GM23338 (cell line): ENCODE data around the gene DPEP2NB. TPM values are rescaled to one million over a fixed set of nuclear protein-coding genes. Genes with fewer than 3 reads are reported as not detected.

ENCODE experiments used
- ATAC-seq: fragments of 200-7000 bp; cut with Tn5 transposase; 3 replicates; pipeline ENCODE4 v1.9.1; 2020
- DNase-seq: peaks from one replicate; pipeline ENCODE4 v3.0.0-alpha.2; 2015; ENCODE audit warnings: low spot score
- H2AFZ ChIP-seq: fragments of 200-600 bp; sonication (generic); 2 replicates; pipeline ENCODE4 v1.8.0; 2016; ENCODE audit warnings: antibody characterized with exemption, mild to moderate bottlenecking, moderate library complexity
- H3F3A ChIP-seq: fragments of 200-600 bp; sonication (generic); replicated peaks from 2 replicates; pipeline ENCODE4 v1.8.0; 2017; ENCODE audit warnings: antibody characterized with exemption, mixed run types, low read depth
- H3K27ac ChIP-seq: fragments of 200-600 bp; sonication (generic); 2 replicates; pipeline ENCODE4 v1.6.1; 2016; ENCODE audit warnings: low read depth
- H3K27me3 ChIP-seq: fragments of 200-600 bp; sonication (generic); 2 replicates; pipeline ENCODE4 v1.8.0; 2016; ENCODE audit warnings: mild to moderate bottlenecking, mixed run types, moderate library complexity; ENCODE audit not compliant: insufficient read depth
- H3K36me3 ChIP-seq: fragments of 200-600 bp; sonication (generic); 2 replicates; pipeline ENCODE4 v1.8.0; 2016; ENCODE audit warnings: mild to moderate bottlenecking; ENCODE audit not compliant: insufficient read depth
- H3K4me1 ChIP-seq: fragments of 200-600 bp; sonication (generic); 2 replicates; pipeline ENCODE4 v1.8.0; 2016; ENCODE audit warnings: mild to moderate bottlenecking, moderate library complexity; ENCODE audit not compliant: insufficient read depth
- H3K4me2 ChIP-seq: fragments of 200-600 bp; sonication (generic); 2 replicates; pipeline ENCODE4 v1.7.1; 2017; ENCODE audit warnings: mixed run types
- H3K4me3 ChIP-seq: fragments of 200-600 bp; sonication (generic); 2 replicates; pipeline ENCODE4 v1.6.1; 2016; ENCODE audit warnings: mixed run types
- H3K79me2 ChIP-seq: fragments of 200-600 bp; sonication (generic); replicated peaks from 2 replicates; pipeline ENCODE4 v1.8.0; 2017; ENCODE audit warnings: mild to moderate bottlenecking; ENCODE audit not compliant: insufficient read depth
- H3K9me2 ChIP-seq: fragments of 200-600 bp; sonication (generic); 2 replicates; pipeline ENCODE4 v1.8.0; 2017; ENCODE audit not compliant: insufficient read depth
- H4K20me1 ChIP-seq: fragments of 200-600 bp; sonication (generic); replicated peaks from 2 replicates; pipeline ENCODE4 v1.8.0; 2017; ENCODE audit warnings: mild to moderate bottlenecking; ENCODE audit not compliant: insufficient read depth
- H3K27ac Mint-ChIP-seq: 2 replicates; pipeline ENCODE4 v1.8.0; 2020; ENCODE audit warnings: inconsistent platforms, mild to moderate bottlenecking, moderate library complexity, mixed read lengths
- H3K27me3 Mint-ChIP-seq: 3 replicates; pipeline ENCODE4 v1.8.0; 2022; ENCODE audit warnings: low read depth, mild to moderate bottlenecking, moderate library complexity, mixed read lengths, inconsistent platforms; ENCODE audit not compliant: insufficient read depth, poor library complexity
- H3K36me3 Mint-ChIP-seq: 3 replicates; pipeline ENCODE4 v1.8.0; 2021; ENCODE audit warnings: low read depth, mild to moderate bottlenecking, inconsistent platforms, moderate library complexity, mixed read lengths
- H3K4me1 Mint-ChIP-seq: 3 replicates; pipeline ENCODE4 v1.8.0; 2020; ENCODE audit warnings: mild to moderate bottlenecking, inconsistent platforms, mixed read lengths
- H3K4me3 Mint-ChIP-seq: 3 replicates; pipeline ENCODE4 v1.8.0; 2021; ENCODE audit warnings: moderate library complexity, mild to moderate bottlenecking, inconsistent platforms, mixed read lengths
- H3K9me3 Mint-ChIP-seq: 3 replicates; pipeline ENCODE4 v1.8.0; 2020; ENCODE audit warnings: moderate library complexity, mild to moderate bottlenecking, inconsistent platforms, mixed read lengths
- CREB1 ChIP-seq: fragments of 250-450 bp; sonication (Bioruptor Pico); IDR thresholded peaks from 2 replicates; pipeline ENCODE4 v1.5.0; 2020; ENCODE audit warnings: low read depth, mild to moderate bottlenecking, moderate library complexity
- EZH2 ChIP-seq: fragments of 200-600 bp; sonication (generic); IDR thresholded peaks from one replicate; pipeline ENCODE4 v1.8.0; 2017; ENCODE audit warnings: antibody characterized with exemption, mild to moderate bottlenecking, low read depth; ENCODE audit not compliant: unreplicated experiment
- EZH2phosphoT487 ChIP-seq: fragments of 200-600 bp; sonication (generic); IDR thresholded peaks from one replicate; pipeline ENCODE4 v1.8.1; 2018; ENCODE audit warnings: antibody characterized with exemption; ENCODE audit not compliant: unreplicated experiment
- JUNB ChIP-seq: IDR thresholded peaks from one replicate; pipeline ENCODE4 v1.6.1; 2016; ENCODE audit warnings: antibody characterized with exemption; ENCODE audit not compliant: unreplicated experiment
- POLR2AphosphoS5 ChIP-seq: IDR thresholded peaks from 2 replicates; pipeline ENCODE4 v1.6.1; 2016; ENCODE audit warnings: antibody characterized with exemption, low read depth
- ZNF114 ChIP-seq: fragments of 250-450 bp; sonication (Bioruptor Pico); IDR thresholded peaks from 2 replicates; pipeline ENCODE4 v1.5.0; 2020; ENCODE audit warnings: mild to moderate bottlenecking, moderate library complexity
- polyA plus RNA-seq: library from polyadenylated mRNA; unstranded; fragments of >200 nt; fragmentation: Nextera tagmentation; extraction: Ambion mirVana; gene quantifications from 2 replicates; pipeline ENCODE4 v1.2.1, GENCODE V29; 2016
- total RNA-seq: library from RNA; depleted of rRNA; stranded (reverse); fragments of >200 nt; shearing (Covaris generic); gene quantifications from 2 replicates; pipeline ENCODE4 v1.2.3, GENCODE V29; 2014
- TF ChIP-seq, protein P1 (sequence below), 2 experiments: fragments of 200-600 bp in 1 of 2; sonication (generic) in 1 of 2; conservative IDR thresholded peaks; 2 replicates each; pipeline versions ENCODE4 v1.5.1 to v1.6.1; 2016 to 2017; ENCODE audit warnings: antibody characterized with exemption in 2 of 2, low read depth in 2 of 2, mild to moderate bottlenecking in 2 of 2, moderate library complexity in 1 of 2
- TF ChIP-seq, protein P2 (sequence below): fragments of 250-450 bp; sonication (Bioruptor Pico); IDR thresholded peaks from 2 replicates; pipeline ENCODE4 v1.5.0; 2020; ENCODE audit warnings: mild to moderate bottlenecking, moderate library complexity
- TF ChIP-seq, protein P3 (sequence below): IDR thresholded peaks from 2 replicates; pipeline ENCODE4 v1.6.1; 2016; ENCODE audit warnings: antibody characterized with exemption

Gene DPEP2NB
- total and polyA plus RNA-seq, 2 experiments from 2014 or later: not detected

DNA sequence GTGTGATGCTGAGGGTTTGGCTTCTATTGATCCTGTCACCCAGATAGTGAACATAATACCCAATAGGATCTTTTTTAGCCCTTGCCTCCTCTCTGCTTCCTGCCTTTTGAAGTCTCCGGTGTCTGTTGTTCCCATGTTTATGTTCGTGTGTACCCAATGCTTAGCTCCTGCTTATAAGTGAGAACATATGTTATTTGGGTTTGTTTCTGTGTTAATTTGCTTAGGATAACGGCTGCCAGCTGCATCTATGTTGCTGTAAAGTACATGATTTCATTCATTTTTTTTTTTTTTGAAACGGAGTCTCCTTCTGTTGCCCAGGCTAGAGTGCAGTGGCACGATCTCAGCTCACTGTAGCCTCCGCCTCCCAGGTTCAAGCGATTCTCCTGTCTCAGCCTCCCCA, 30.4 kb upstream of the DPEP2NB start:
- ATAC-seq: no peak
- H3K9me2 ChIP-seq: no peaks in the 10 kb centered on the region
- Mint-ChIP-seq H3K4me3 (no peak overlapping the region), H3K27me3 (no peaks in the 10 kb centered on the region), H3K36me3 (peaks cover 16% of the 10 kb centered on the region), H3K4me1 (no peaks in the 10 kb centered on the region), H3K9me3 (no peaks in the 10 kb centered on the region), H3K27ac (no peak overlapping the region)
- no peak overlapping the region for H3K4me2 ChIP-seq
- no peak for DNase-seq
- TF ChIP-seq JUNB (no peak), ZNF114 (CRISPR knock-in tag) (no peak), EZH2 (no peak), EZH2phosphoT487 (no peak), CREB1 (CRISPR knock-in tag) (no peak), POLR2AphosphoS5 (no peak)
- TF ChIP-seq, protein P1, sequence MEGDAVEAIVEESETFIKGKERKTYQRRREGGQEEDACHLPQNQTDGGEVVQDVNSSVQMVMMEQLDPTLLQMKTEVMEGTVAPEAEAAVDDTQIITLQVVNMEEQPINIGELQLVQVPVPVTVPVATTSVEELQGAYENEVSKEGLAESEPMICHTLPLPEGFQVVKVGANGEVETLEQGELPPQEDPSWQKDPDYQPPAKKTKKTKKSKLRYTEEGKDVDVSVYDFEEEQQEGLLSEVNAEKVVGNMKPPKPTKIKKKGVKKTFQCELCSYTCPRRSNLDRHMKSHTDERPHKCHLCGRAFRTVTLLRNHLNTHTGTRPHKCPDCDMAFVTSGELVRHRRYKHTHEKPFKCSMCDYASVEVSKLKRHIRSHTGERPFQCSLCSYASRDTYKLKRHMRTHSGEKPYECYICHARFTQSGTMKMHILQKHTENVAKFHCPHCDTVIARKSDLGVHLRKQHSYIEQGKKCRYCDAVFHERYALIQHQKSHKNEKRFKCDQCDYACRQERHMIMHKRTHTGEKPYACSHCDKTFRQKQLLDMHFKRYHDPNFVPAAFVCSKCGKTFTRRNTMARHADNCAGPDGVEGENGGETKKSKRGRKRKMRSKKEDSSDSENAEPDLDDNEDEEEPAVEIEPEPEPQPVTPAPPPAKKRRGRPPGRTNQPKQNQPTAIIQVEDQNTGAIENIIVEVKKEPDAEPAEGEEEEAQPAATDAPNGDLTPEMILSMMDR (conservative IDR thresholded peaks at IDR 0.05; ENCODE audit: low read depth in 2 of 2): no peak
- TF ChIP-seq, protein P2, sequence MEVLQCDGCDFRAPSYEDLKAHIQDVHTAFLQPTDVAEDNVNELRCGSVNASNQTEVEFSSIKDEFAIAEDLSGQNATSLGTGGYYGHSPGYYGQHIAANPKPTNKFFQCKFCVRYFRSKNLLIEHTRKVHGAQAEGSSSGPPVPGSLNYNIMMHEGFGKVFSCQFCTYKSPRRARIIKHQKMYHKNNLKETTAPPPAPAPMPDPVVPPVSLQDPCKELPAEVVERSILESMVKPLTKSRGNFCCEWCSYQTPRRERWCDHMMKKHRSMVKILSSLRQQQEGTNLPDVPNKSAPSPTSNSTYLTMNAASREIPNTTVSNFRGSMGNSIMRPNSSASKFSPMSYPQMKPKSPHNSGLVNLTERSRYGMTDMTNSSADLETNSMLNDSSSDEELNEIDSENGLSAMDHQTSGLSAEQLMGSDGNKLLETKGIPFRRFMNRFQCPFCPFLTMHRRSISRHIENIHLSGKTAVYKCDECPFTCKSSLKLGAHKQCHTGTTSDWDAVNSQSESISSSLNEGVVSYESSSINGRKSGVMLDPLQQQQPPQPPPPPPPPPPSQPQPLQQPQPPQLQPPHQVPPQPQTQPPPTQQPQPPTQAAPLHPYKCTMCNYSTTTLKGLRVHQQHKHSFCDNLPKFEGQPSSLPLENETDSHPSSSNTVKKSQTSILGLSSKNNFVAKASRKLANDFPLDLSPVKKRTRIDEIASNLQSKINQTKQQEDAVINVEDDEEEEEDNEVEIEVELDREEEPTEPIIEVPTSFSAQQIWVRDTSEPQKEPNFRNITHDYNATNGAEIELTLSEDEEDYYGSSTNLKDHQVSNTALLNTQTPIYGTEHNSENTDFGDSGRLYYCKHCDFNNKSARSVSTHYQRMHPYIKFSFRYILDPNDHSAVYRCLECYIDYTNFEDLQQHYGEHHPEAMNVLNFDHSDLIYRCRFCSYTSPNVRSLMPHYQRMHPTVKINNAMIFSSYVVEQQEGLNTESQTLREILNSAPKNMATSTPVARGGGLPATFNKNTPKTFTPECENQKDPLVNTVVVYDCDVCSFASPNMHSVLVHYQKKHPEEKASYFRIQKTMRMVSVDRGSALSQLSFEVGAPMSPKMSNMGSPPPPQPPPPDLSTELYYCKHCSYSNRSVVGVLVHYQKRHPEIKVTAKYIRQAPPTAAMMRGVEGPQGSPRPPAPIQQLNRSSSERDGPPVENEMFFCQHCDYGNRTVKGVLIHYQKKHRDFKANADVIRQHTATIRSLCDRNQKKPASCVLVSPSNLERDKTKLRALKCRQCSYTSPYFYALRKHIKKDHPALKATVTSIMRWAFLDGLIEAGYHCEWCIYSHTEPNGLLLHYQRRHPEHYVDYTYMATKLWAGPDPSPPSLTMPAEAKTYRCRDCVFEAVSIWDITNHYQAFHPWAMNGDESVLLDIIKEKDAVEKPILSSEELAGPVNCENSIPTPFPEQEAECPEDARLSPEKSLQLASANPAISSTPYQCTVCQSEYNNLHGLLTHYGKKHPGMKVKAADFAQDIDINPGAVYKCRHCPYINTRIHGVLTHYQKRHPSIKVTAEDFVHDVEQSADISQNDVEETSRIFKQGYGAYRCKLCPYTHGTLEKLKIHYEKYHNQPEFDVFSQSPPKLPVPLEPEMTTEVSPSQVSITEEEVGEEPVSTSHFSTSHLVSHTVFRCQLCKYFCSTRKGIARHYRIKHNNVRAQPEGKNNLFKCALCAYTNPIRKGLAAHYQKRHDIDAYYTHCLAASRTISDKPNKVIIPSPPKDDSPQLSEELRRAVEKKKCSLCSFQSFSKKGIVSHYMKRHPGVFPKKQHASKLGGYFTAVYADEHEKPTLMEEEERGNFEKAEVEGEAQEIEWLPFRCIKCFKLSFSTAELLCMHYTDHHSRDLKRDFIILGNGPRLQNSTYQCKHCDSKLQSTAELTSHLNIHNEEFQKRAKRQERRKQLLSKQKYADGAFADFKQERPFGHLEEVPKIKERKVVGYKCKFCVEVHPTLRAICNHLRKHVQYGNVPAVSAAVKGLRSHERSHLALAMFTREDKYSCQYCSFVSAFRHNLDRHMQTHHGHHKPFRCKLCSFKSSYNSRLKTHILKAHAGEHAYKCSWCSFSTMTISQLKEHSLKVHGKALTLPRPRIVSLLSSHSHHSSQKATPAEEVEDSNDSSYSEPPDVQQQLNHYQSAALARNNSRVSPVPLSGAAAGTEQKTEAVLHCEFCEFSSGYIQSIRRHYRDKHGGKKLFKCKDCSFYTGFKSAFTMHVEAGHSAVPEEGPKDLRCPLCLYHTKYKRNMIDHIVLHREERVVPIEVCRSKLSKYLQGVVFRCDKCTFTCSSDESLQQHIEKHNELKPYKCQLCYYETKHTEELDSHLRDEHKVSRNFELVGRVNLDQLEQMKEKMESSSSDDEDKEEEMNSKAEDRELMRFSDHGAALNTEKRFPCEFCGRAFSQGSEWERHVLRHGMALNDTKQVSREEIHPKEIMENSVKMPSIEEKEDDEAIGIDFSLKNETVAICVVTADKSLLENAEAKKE (CRISPR knock-in tag): no peak
- TF ChIP-seq, protein P3, sequence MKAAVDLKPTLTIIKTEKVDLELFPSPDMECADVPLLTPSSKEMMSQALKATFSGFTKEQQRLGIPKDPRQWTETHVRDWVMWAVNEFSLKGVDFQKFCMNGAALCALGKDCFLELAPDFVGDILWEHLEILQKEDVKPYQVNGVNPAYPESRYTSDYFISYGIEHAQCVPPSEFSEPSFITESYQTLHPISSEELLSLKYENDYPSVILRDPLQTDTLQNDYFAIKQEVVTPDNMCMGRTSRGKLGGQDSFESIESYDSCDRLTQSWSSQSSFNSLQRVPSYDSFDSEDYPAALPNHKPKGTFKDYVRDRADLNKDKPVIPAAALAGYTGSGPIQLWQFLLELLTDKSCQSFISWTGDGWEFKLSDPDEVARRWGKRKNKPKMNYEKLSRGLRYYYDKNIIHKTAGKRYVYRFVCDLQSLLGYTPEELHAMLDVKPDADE: no peak
- no peak overlapping the region for H3K4me3 ChIP-seq
- H3K27ac ChIP-seq: 0 out of 2 replicates have a peak overlapping the region, but pooled peaks have one; percentile 32
- H3K79me2 ChIP-seq: no peaks in the 10 kb centered on the region; the same call in 1 of the 2 replicates
- H2AFZ ChIP-seq: no peak overlapping the region
- H3F3A ChIP-seq: 0 out of 2 replicates have a peak, but pooled peaks cover under 1% of the 10 kb centered on the region
- no peaks in the 10 kb centered on the region for H3K4me1 ChIP-seq
- no peaks in the 10 kb centered on the region for H3K36me3 ChIP-seq
- peaks cover 2% of the 10 kb centered on the region for H4K20me1 ChIP-seq
- no peaks in the 10 kb centered on the region for H3K27me3 ChIP-seq
